Activated CD8-positive, alpha-beta memory T cell treated with anti-CD3 and anti-CD28 coated beads, Interleukin-2, amount 50 U/mL, for 24 hours (primary cell): ENCODE measurements around the gene PKD2L1.
"Not testable (repeated sequence)": the region's sequence is repeated elsewhere in the genome, so short reads cannot be mapped to it uniquely, and the experiment has no call there.

Experiments
- DNase-seq: peaks from one replicate; pipeline ENCODE4 v3.0.0-alpha.2; 2020; ENCODE audit errors: extremely low read depth

PKD2L1 gene

DNA sequence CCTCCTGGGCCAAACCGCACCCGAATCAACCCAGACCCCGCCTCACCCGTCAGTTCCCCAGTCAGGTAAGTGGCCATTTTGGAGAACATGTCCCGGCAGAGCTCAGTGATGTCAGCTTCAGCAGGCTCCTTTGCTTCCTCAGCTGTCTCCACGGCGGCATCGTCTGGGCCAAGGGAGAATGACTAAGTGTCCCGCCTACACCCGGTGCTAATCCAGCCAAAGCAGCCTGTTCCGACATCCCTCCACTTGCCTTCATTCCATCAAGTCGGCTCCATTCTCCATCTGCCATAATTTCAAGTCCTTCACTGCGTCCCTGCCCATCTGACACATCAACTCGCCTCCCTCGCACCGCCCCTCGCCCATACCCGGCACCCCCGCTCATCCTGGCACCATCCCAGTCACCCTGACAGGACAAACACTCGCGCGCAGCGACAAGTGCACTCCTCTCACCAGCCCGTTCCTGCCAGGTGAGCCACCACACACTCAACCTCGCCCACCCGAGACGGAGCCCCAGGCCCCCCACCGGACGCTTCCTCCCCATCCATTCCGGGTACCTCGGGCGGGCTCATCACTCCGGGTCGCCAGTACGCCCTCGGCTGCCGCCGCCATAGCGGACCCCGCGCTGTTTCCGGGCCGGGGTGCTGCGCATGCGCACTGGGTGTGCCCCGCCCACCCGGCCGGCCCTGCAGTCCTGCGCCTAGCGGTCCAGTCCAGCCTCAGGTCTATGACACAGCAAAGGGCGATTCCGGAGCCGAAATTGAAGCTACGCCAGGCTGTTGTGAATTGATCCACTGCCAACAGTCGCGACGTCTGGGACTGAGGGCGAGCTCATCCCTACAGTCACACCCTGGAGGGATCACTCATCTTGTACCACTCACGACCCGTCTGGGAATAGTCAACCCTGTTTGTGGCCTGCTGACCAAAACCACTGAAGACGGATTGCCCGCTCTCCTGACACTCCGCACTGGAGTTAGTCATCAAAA lies 43.7 kb downstream of the PKD2L1 start, which contains the start of gene BLOC1S2:
Gene BLOC1S2 (minus strand): TSS at position 630 of the 983 bp plus-strand sequence. CDS start 21 bp downstream, at position 609.
- peak; percentile 62 for DNase-seq

GRCh38 chr10:100285326-100285725 lies 44.7 kb downstream of the PKD2L1 start:
- not testable (repeated sequence) for DNase-seq

- no peak for DNase-seq
Observed at GRCh38 chr10:100282907-100283306, 47.1 kb downstream of the PKD2L1 start.

DNA sequence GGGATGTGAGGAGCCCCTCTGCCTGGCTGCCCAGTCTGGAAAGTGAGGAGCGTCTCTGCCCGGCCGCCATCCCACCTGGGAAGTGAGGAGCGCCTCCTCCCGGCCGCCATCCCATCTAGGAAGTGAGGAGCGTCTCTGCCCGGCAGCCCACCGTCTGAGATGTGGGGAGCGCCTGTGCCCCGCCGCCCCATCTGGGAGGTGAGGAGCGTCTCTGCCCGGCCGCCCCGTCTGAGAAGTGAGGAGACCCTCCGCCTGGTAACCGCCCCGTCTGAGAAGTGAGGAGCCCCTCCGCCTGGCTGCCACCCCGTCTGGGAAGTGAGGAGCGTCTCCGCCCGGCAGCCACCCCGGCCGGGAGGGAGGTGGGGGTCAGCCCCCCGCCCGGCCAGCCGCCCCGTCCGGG lies 53.1 kb downstream of the PKD2L1 start:
- DNase-seq = not testable (repeated sequence)

DNA sequence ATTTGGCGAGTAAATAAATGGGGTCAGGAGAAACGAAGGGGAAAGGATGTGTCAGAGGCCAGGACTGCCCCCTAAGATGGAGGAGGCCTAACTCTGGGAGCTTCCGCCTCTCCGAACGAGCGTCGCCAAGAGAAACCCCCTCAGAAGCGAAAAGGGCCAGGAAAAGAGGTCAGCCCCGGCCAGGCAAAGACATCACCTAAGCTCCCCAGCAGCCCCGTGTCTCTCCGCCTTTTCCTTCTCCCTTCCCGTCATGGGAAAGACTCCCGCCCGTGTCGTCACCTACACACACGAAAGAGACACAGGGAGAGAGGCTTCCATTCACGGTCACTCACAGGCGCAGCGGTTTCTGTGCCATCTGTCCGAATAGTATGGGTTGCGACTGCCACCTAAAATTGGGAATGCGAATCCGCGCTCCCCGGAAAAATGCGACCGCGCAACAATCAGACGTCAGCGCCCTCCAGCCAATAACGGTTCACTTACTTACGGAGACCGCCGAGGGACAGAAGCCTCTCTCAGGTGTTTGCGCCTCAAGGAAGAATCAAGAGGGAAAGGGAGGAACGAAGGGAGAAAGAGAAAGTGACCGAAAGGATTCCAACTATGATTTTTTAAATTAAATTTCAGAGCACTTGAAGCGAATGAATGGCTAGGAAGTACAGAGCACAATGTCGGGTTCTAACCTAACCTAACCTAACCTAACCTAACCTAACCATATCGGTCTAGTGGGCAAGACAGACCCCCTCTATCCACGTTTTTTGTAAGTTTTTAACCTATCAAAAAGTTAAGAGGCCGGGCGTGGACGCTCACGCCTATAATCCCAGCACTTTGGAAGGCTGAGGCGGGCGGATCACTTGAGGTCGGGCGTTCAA lies 62.6 kb downstream of the PKD2L1 start, which contains the start of gene CWF19L1:
Gene CWF19L1 (minus strand): TSS at position 400 of the 866 bp plus-strand sequence. CDS start 45 bp downstream, at position 355.
- peak; percentile 59 for DNase-seq

GRCh38 chr10:100265821-100266485 lies 64.1 kb downstream of the PKD2L1 start:
- DNase-seq = no peak

- no peak for DNase-seq
Observed at GRCh38 chr10:100254191-100254590, 75.8 kb downstream of the PKD2L1 start.

DNA sequence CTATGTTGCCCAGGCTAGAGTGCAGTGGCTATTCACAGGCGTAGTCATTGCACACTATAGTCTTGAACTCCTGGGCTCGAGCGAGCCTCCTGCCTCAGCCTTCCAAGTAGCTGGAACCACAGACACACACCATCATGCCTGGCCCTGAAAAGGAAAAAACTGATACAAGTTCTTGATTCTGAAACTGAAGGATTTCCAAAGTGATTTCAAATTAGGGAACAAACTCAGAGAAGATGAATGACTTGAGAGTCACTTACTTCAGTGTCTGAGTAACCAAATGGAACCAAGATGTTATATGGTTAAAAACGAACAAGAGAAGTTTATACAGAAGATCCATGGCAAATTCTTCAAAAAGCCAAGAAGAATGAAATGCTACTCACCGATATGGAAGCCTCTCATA lies 77.0 kb downstream of the PKD2L1 start:
- no peak for DNase-seq

GRCh38 chr10:100248820-100249219 lies 81.2 kb downstream of the PKD2L1 start:
- no peak for DNase-seq

- no peak for DNase-seq
Observed at GRCh38 chr10:100245484-100246220, 84.4 kb downstream of the PKD2L1 start.

GRCh38 chr10:100239851-100240250 lies 90.2 kb downstream of the PKD2L1 start:
- DNase-seq = no peak

GRCh38 chr10:100238429-100238828 lies 91.6 kb downstream of the PKD2L1 start:
- DNase-seq = no peak
